IMR-90 (cell line): ENCODE measurements around the gene PTPRN2.

Source experiments
- CEBPB ChIP-seq: IDR thresholded peaks from 2 replicates; pipeline ENCODE4 v1.6.1; 2012; ENCODE audit warnings: low read depth, low read length, improper control_type of control experiment
- CTCF ChIP-seq: conservative IDR thresholded peaks from 2 replicates; pipeline ENCODE4 v1.5.1; 2012; ENCODE audit warnings: mild to moderate bottlenecking, low read depth, low read length, improper control_type of control experiment
- FOS ChIP-seq: fragments of 150-350 bp; IDR thresholded peaks from 2 replicates; pipeline ENCODE4 v1.6.1; 2016; ENCODE audit warnings: low read depth, low read length
- MXI1 ChIP-seq: IDR thresholded peaks from 2 replicates; pipeline ENCODE4 v1.6.1; 2012; ENCODE audit warnings: low read depth, mild to moderate bottlenecking, low read length, moderate library complexity, borderline replicate concordance
- NFE2L2 ChIP-seq: fragments of 150-350 bp; IDR thresholded peaks from 2 replicates; pipeline ENCODE4 v1.6.1; 2016; ENCODE audit warnings: low read depth, mild to moderate bottlenecking, low read length
- POLR2A ChIP-seq: IDR thresholded peaks from 2 replicates; pipeline ENCODE4 v1.6.1; 2012; ENCODE audit warnings: mild to moderate bottlenecking, low read depth, low read length
- RFX5 ChIP-seq: IDR thresholded peaks from 2 replicates; pipeline ENCODE4 v1.8.0; 2012; ENCODE audit warnings: low read depth, mild to moderate bottlenecking, low read length, moderate library complexity
- SMC3 ChIP-seq: fragments of 150-350 bp; IDR thresholded peaks from 2 replicates; pipeline ENCODE4 v1.6.1; 2016; ENCODE audit warnings: low read depth, mild to moderate bottlenecking, antibody characterized with exemption, low read length, moderate library complexity

- no peak for TF ChIP-seq POLR2A
- no peak for TF ChIP-seq CTCF
- no peak for TF ChIP-seq RFX5
- no peak for TF ChIP-seq FOS
- TF ChIP-seq MXI1: no peak
- TF ChIP-seq CEBPB: no peak
- TF ChIP-seq SMC3: no peak
- no peak for TF ChIP-seq NFE2L2
These were observed 1014.4 kb downstream of the PTPRN2 start for GRCh38 chr7:157573244-157573643.
